IMR-90 (cell line): ENCODE data around the gene HOXB1.

ENCODE experiments used
- TF ChIP-seq, protein P1 (sequence below): conservative IDR thresholded peaks from 2 replicates; pipeline ENCODE4 v1.5.1; 2012; ENCODE audit warnings: mild to moderate bottlenecking, low read depth, low read length, improper control_type of control experiment
- TF ChIP-seq, protein P2 (sequence below): fragments of 150-350 bp; IDR thresholded peaks from 2 replicates; pipeline ENCODE4 v1.6.1; 2017; ENCODE audit warnings: mild to moderate bottlenecking, antibody characterized with exemption, low read length, low read depth

GRCh38 chr17:48575066-48575582 is 44.3 kb upstream of the HOXB1 start:
- TF ChIP-seq, protein P1, sequence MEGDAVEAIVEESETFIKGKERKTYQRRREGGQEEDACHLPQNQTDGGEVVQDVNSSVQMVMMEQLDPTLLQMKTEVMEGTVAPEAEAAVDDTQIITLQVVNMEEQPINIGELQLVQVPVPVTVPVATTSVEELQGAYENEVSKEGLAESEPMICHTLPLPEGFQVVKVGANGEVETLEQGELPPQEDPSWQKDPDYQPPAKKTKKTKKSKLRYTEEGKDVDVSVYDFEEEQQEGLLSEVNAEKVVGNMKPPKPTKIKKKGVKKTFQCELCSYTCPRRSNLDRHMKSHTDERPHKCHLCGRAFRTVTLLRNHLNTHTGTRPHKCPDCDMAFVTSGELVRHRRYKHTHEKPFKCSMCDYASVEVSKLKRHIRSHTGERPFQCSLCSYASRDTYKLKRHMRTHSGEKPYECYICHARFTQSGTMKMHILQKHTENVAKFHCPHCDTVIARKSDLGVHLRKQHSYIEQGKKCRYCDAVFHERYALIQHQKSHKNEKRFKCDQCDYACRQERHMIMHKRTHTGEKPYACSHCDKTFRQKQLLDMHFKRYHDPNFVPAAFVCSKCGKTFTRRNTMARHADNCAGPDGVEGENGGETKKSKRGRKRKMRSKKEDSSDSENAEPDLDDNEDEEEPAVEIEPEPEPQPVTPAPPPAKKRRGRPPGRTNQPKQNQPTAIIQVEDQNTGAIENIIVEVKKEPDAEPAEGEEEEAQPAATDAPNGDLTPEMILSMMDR: no peak
- TF ChIP-seq, protein P2, sequence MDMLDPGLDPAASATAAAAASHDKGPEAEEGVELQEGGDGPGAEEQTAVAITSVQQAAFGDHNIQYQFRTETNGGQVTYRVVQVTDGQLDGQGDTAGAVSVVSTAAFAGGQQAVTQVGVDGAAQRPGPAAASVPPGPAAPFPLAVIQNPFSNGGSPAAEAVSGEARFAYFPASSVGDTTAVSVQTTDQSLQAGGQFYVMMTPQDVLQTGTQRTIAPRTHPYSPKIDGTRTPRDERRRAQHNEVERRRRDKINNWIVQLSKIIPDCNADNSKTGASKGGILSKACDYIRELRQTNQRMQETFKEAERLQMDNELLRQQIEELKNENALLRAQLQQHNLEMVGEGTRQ: no peak
